PC-3 (cell line): Measurements from ENCODE around the gene PRKAR1B.

Source experiments
- CTCF ChIP-seq: fragments of 300-600 bp; sonication (generic); conservative IDR thresholded peaks from 2 replicates; pipeline ENCODE4 v1.5.1; 2017; ENCODE audit warnings: antibody characterized with exemption, low read depth, mild to moderate bottlenecking, low read length
- EZH2 ChIP-seq: fragments of 300-600 bp; sonication (generic); IDR thresholded peaks from one replicate; pipeline ENCODE4 v1.6.1; 2017; ENCODE audit warnings: antibody characterized with exemption, mild to moderate bottlenecking, low read length; ENCODE audit not compliant: unreplicated experiment
- EZH2phosphoT487 ChIP-seq: fragments of 300-600 bp; sonication (generic); IDR thresholded peaks from 2 replicates; pipeline ENCODE4 v1.6.1; 2018; ENCODE audit warnings: mild to moderate bottlenecking, antibody characterized with exemption, low read length, borderline replicate concordance

DNA sequence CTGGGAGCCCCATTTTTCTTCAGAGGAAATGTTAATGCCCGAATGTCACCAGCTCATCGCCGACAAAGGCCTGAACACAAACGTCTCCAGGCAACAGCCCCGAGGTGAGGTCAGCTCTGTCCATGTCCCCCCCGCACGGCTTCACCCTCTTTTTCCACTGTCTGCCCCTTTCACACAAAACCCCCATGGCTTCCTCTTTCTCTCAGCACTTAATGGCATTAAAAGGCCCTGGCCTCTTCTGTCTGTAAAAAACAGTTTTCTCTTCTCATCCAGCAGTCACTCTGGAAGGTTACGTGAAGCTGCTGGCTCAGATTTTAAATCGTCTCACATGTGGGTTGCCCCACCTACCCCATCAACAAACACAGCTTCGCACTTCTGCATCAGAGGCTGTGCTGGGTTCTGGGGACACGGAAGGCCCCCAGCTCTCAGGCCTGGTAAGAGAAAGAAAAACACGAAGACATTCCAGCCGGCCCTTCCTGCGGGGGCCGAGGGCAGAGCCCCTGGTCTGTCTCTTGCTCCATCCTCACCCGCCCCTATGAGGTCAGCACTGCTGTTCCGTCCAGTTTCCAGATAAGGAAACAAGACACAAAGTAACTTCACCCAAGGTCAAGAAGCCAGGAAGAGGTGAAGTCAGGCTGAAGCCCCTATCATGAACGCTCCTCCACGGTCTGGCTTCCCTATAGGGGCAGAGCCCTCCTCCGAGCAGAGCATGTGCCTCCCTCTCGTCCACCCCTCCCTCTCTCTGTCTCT lies 116.4 kb downstream of the PRKAR1B start:
- TF ChIP-seq CTCF (no peak), EZH2 (no peak), EZH2phosphoT487 (no peak)
